Stimulated activated effector memory CD8-positive, alpha-beta T cell treated with anti-CD3 and anti-CD28 coated beads, Interleukin-12 subunit alpha, Interleukin-12 subunit beta, amount 100 ng/mL, for 72 hours (primary cell): ENCODE measurements around the gene VPS35L.

Experiments
- ATAC-seq: fragments of 150-1000 bp; cut with Tn5 transposase; 2 replicates; pipeline ENCODE4 v1.10.0; 2021
- DNase-seq, 2 donors: peaks; one replicate each; pipeline ENCODE4 v3.0.0; 2021 to 2022; ENCODE audit warnings: low spot score in 2 of 2
- H3K27ac Mint-ChIP-seq: one replicate; pipeline ENCODE4 v1.8.0; 2022; ENCODE audit warnings: mild to moderate bottlenecking, mixed read lengths
- H3K36me3 Mint-ChIP-seq: one replicate; pipeline ENCODE4 v1.8.0; 2022; ENCODE audit warnings: mild to moderate bottlenecking, mixed read lengths
- H3K4me1 Mint-ChIP-seq: one replicate; pipeline ENCODE4 v1.8.0; 2022; ENCODE audit warnings: mixed read lengths
- H3K4me3 Mint-ChIP-seq: one replicate; pipeline ENCODE4 v1.8.0; 2022; ENCODE audit warnings: mild to moderate bottlenecking, mixed read lengths
- H3K9me3 Mint-ChIP-seq: one replicate; pipeline ENCODE4 v1.8.0; 2022; ENCODE audit warnings: mixed read lengths

Gene VPS35L

GRCh38 chr16:19680881-19681340 lies 125.4 kb downstream of the VPS35L start:
- DNase-seq = no peak
- no peak for ATAC-seq
- Mint-ChIP-seq H3K9me3 (no peaks in the 10 kb centered on the region), H3K27ac (no peak overlapping the region), H3K4me1 (no peaks in the 10 kb centered on the region), H3K4me3 (no peak overlapping the region), H3K36me3 (peaks cover 46% of the 10 kb centered on the region)

- H3K4me3 Mint-ChIP-seq = no peak overlapping the region
- H3K36me3 Mint-ChIP-seq = peaks cover 50% of the 10 kb centered on the region
- no peak overlapping the region for H3K27ac Mint-ChIP-seq
- no peak for ATAC-seq
- no peaks in the 10 kb centered on the region for H3K9me3 Mint-ChIP-seq
- H3K4me1 Mint-ChIP-seq = peaks cover 1% of the 10 kb centered on the region
- DNase-seq = no peak
Observed at GRCh38 chr16:19681637-19682036, 126.1 kb downstream of the VPS35L start.

DNA sequence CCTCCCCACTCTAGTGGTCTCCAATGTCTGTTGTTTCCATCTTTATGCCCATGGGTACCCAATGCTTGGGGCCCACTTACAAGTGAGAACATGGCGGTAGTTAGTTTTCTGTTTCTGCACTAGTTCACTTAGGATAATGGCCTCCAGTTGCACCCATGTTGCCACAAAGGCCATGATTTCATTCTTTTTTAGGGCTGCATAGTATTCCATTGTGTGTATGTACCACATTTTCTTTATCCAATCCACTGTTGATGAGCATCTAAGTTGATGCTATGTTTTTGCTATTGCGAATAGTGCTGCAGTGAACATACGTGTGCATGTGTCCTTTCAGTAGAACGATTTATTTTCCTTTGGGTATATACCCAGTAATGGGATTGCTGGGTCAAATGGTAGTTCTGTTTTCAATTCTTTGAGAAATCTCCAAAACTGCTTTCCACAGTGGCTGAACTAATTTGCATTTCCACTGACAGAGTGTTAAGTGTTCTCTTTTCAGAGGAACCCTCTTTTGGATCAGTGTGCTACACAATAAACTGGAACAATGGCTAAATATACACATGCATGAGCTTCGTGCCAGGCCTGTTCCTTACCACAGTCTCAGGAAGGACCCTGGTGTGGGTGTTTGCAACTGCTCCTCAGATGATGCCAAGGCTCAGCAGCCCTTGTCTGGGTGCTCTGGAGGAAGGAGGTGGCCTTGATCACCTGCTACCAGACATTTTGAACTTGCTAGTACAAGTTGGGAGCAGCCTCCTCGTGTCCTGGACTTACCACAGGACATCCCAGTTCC lies 128.1 kb downstream of the VPS35L start:
- Mint-ChIP-seq H3K36me3 (peaks cover 50% of the 10 kb centered on the region), H3K27ac (no peak overlapping the region), H3K4me3 (no peak overlapping the region), H3K4me1 (peaks cover 11% of the 10 kb centered on the region), H3K9me3 (no peaks in the 10 kb centered on the region)
- ATAC-seq (no peak), DNase-seq (no peak)

GRCh38 chr16:19685176-19685575 lies 129.7 kb downstream of the VPS35L start:
- ATAC-seq (no peak), DNase-seq (no peak)
- H3K36me3 Mint-ChIP-seq = peaks cover 43% of the 10 kb centered on the region
- H3K4me1 Mint-ChIP-seq = peaks cover 26% of the 10 kb centered on the region
- no peaks in the 10 kb centered on the region for H3K9me3 Mint-ChIP-seq
- no peak overlapping the region for H3K27ac Mint-ChIP-seq
- no peak overlapping the region for H3K4me3 Mint-ChIP-seq

DNA sequence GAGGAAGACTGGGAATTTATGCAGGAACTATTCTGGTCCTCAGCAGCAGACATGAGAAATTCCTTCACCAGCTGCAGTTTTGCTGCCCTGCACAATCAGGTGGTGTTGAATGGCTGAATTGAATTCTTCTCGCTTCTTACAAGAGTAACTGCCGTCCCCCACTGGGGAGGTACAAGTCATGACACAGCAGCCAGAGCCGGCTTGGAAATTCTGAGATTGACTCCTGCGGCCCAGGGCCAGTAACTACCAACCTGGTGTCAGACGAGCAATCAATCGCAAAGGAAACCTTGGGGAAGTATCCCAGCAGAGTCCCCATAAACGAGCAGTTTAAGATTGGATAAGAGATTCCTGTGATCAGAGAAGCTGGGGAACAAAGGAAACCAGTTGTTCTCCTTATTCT lies 131.8 kb downstream of the VPS35L start:
- ATAC-seq = no peak
- Mint-ChIP-seq H3K36me3 (peaks cover 53% of the 10 kb centered on the region), H3K9me3 (no peaks in the 10 kb centered on the region), H3K4me3 (no peak overlapping the region), H3K27ac (no peak overlapping the region), H3K4me1 (peaks cover 35% of the 10 kb centered on the region)
- DNase-seq = no peak

GRCh38 chr16:19688396-19689024 lies 133.0 kb downstream of the VPS35L start:
- Mint-ChIP-seq H3K4me1 (peaks cover 35% of the 10 kb centered on the region), H3K4me3 (no peak overlapping the region), H3K27ac (peak overlapping the region; percentile 34), H3K9me3 (no peaks in the 10 kb centered on the region), H3K36me3 (peaks cover 43% of the 10 kb centered on the region)
- ATAC-seq (no peak), DNase-seq (no peak)

DNA sequence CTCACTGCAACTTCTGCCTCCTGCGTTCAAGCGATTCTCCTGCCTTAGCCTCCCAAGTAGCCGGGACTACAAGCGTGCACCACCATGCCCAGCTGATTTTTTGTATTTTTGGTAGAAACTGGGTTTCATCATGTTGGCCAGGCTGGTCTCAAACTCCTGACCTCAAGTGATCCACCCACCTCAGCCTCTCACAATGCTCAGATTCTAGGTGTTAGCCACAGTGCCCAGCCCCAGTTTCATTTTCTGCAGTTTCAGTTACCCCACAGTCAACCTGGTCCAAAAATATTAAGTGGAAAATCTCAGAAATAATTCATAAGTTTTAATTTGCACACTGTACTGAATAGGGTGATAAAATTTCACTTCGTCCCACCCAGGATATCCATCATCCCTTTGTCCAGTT lies 133.8 kb downstream of the VPS35L start:
- DNase-seq = no peak
- Mint-ChIP-seq H3K4me3 (no peak overlapping the region), H3K9me3 (no peaks in the 10 kb centered on the region), H3K4me1 (peaks cover 35% of the 10 kb centered on the region), H3K27ac (peak overlapping the region; percentile 50), H3K36me3 (peaks cover 45% of the 10 kb centered on the region)
- peak; percentile 60 for ATAC-seq

DNA sequence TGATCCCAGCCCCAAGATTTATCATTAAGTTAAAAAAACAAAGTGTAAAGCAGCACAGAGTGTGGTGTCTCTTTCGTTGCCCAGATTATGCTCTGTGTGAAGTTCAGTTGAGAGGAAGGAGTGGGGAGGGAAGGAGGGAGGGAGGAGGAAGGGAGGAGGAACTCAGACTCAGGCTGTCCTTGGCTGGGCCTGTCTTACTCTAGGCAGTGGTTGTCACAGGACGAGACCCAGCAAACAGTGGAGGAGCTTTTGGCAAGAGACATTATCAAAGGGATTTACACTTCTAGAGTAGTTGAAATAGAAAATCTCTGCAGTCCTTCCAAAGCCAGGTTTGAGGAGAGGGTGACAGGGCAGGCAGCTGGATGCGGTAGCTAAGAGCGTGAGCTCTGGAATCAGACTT lies 134.7 kb downstream of the VPS35L start:
- H3K36me3 Mint-ChIP-seq = peaks cover 46% of the 10 kb centered on the region
- DNase-seq (no peak), ATAC-seq (no peak)
- H3K27ac Mint-ChIP-seq = peak overlapping the region; percentile 50
- no peaks in the 10 kb centered on the region for H3K9me3 Mint-ChIP-seq
- peaks cover 35% of the 10 kb centered on the region for H3K4me1 Mint-ChIP-seq
- H3K4me3 Mint-ChIP-seq = no peak overlapping the region

DNA sequence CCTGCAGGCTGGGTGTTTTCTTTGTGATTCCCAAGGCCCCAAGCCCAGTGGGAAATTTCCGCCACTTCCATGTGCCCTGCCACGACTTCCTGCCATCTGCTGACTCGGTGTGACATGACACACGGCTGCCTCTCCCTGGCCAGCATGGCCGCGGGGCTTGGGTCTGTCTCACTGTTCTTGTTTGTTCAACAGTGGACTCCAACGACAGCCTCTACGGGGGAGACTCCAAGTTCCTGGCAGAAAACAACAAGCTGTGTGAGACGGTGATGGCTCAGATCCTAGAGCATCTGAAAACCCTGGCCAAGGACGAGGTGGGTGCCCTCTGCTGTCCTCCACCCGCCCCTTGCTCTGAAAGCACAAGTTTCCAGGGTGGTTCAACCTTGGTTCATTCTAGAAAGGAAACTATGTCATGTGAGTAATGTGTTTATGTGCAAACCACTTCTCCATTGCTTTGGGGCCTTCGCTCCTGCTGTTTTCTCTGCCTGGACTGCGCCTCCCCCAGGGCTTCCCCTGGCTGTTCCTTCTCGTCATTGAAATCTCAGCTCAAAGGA lies 135.7 kb downstream of the VPS35L start:
- Mint-ChIP-seq H3K9me3 (no peaks in the 10 kb centered on the region), H3K36me3 (peaks cover 35% of the 10 kb centered on the region), H3K27ac (no peak overlapping the region), H3K4me3 (no peak overlapping the region), H3K4me1 (peaks cover 39% of the 10 kb centered on the region)
- ATAC-seq (no peak), DNase-seq (no peak)

DNA sequence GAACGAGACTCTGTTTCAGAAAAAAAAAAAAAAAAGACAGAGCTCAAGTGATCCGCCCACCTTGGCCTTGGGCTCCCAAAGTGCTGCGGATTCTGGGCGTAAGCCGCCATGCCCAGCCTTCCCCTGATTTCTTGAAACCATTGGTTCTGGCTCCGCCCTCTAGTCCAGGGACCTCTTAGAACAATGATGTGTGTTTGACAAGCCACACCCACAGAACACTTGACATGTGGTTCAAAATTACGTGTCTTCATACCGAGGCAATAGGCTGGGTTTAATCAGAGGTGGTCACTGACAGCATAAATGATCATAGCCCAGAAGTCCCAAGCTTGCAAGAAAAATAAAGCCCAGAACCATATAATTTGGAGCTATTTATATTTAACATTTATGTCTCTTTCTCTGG lies 139.5 kb downstream of the VPS35L start:
- ATAC-seq (no peak), DNase-seq (no peak)
- no peaks in the 10 kb centered on the region for H3K9me3 Mint-ChIP-seq
- no peak overlapping the region for H3K4me3 Mint-ChIP-seq
- peaks cover 50% of the 10 kb centered on the region for H3K4me1 Mint-ChIP-seq
- no peak overlapping the region for H3K27ac Mint-ChIP-seq
- H3K36me3 Mint-ChIP-seq = peaks cover 42% of the 10 kb centered on the region

DNA sequence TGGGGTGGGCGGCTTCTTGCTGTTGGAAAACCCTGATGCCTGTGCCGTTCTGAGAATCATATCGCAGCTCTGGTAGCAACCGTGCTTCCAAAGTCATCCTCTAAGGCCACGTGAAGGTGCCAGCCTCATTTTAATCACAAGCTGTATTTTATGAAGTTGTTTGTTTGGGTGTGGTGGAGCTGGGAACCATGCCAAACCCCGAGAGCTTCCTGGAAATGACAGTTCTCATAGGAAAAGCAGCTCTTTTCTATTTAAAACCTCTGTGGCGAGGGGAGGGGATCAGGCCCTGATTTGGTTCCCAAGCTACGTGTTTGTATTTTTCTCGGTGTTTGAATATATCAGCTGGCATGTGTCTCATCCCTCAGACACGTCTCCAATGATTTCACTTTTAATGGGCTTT lies 140.8 kb downstream of the VPS35L start:
- Mint-ChIP-seq H3K36me3 (peaks cover 49% of the 10 kb centered on the region), H3K4me1 (peaks cover 43% of the 10 kb centered on the region), H3K27ac (peak overlapping the region; percentile 85), H3K4me3 (peak overlapping the region; percentile 17), H3K9me3 (no peaks in the 10 kb centered on the region)
- DNase-seq = peak in 1 of 2 donors; percentile 53
- ATAC-seq = peak; percentile 52

DNA sequence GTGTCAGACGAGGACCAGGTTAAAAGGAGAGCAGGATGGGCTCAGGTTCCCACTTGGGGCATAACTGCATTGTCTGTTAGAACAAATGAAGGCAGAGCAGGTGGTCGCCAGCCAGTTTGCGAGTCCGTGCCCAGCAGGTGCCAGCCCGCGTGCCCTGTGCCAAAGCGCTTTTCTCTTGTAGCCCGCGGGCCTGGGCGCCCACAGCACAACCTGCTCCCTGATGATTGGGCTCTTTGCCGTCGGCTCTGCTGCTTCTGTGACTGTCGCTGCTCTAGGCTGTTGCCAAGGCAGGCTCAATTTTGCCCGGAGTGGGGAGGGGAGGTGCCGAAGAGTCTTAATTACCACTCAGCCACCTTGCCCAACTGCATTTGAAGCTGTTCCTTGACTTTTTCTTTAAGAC lies 141.5 kb downstream of the VPS35L start:
- Mint-ChIP-seq H3K27ac (peak overlapping the region; percentile 85), H3K4me1 (peaks cover 38% of the 10 kb centered on the region), H3K36me3 (peaks cover 49% of the 10 kb centered on the region), H3K4me3 (no peak overlapping the region), H3K9me3 (no peaks in the 10 kb centered on the region)
- DNase-seq (no peak), ATAC-seq (no peak)

DNA sequence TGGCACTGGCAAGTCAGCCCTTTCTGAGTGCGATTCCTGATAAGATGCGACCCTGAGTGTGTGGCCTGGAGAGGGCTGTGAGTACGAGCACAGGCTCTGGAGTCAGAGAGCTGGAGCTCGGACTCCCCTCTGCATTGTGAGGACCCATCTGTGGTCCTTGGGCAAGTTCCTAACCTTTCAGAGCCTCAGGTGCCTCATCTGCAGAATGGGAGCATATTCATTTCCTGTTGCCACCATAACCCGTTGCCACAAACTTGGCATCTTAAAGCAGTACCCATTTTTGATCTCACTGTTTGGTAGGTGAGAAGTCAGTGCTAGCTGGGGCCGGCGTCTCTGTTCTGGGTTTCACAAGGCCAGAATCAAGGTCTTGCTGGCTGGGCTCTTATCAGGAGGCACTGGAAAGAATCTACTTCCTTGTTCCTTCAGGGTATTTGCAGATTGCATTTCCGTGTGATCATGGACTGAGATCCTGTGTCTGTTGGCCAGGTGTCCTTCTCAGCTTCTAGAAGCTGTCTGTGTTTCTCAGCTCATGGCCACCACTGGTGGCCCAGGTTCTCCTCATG lies 142.3 kb downstream of the VPS35L start:
- peaks cover 56% of the 10 kb centered on the region for H3K36me3 Mint-ChIP-seq
- DNase-seq (no peak), ATAC-seq (no peak)
- H3K4me3 Mint-ChIP-seq = peak overlapping the region; percentile 24
- peak overlapping the region; percentile 78 for H3K27ac Mint-ChIP-seq
- H3K9me3 Mint-ChIP-seq = no peaks in the 10 kb centered on the region
- H3K4me1 Mint-ChIP-seq = peaks cover 38% of the 10 kb centered on the region

DNA sequence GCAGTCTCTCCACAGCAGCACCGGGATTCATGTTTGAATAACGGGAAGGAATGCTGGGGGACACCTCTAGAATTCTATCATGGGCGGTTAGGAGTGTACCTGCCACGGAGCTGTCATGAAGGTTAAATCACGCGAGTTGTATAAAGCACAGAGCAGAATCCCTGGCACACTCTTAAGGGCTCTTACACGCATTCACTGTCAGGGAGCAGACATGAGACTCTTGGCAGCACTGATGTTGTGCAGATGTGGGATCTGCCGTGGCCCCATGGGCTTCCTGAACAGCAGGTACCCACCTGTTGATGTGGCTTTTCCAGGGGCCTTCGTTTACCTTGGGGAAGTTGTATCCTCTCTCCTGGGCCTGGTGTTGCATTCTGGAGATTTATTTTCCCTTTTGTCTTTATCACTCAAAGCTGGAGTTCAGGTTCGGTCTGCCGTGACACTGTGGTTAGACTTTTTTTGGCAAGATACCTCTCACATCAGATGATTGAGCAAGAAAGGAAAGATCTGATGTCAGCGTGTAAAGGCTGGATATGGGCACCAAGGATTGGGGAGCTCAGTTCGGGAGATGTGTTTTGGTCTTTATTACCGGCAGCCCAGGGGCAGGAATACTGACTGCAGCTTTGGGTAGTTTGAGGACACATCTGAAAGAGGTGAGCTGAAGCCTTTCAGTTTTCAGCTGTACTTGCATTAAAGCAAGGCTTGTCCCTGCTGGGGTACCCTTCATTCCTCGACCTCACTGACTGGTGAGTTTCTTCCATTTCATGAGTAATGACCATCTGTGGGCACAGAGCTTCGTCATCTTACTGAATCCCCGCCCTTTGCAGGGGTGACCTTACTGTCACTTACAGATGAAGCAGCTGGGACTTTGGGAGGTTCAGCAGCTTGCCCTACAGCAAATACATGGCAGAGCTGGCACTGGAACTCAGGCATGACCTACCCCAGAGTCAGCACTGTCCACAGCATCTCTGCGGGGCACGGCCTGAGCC lies 143.3 kb downstream of the VPS35L start:
- peaks cover 38% of the 10 kb centered on the region for H3K4me1 Mint-ChIP-seq
- DNase-seq (no peak), ATAC-seq (peak; percentile 75)
- peak overlapping the region; percentile 78 for H3K27ac Mint-ChIP-seq
- peaks cover 61% of the 10 kb centered on the region for H3K36me3 Mint-ChIP-seq
- H3K9me3 Mint-ChIP-seq = no peaks in the 10 kb centered on the region
- peak overlapping the region; percentile 24 for H3K4me3 Mint-ChIP-seq

GRCh38 chr16:19699472-19699871 lies 144.0 kb downstream of the VPS35L start:
- Mint-ChIP-seq H3K4me1 (peaks cover 38% of the 10 kb centered on the region), H3K4me3 (no peak overlapping the region), H3K27ac (no peak overlapping the region), H3K36me3 (peaks cover 61% of the 10 kb centered on the region), H3K9me3 (no peaks in the 10 kb centered on the region)
- DNase-seq (no peak), ATAC-seq (no peak)
